Gastroesophageal sphincter (tissue), 3 donors: ENCODE results near the gene TSPAN7.

Experiments
- EP300 ChIP-seq: sonication (generic); formaldehyde crosslinking; IDR thresholded peaks from one replicate; pipeline ENCODE4 v1.6.1; 2017; ENCODE audit warnings: antibody characterized with exemption, mild to moderate bottlenecking
- POLR2A ChIP-seq, 2 donors: fragments of 450-650 bp; IDR thresholded peaks; one replicate each; pipeline ENCODE4 v1.6.1; 2017; ENCODE audit warnings: antibody characterized with exemption in 2 of 2, mild to moderate bottlenecking in 2 of 2, moderate library complexity in 1 of 2
- TF ChIP-seq, protein P1 (sequence below), 4 experiments: fragments of 200-600 bp in 2 of 4; fragments of 450-650 bp in 2 of 4; sonication (generic) in 1 of 4; IDR thresholded peaks; one replicate each; pipeline ENCODE4 v1.5.1; 2017 to 2019; ENCODE audit warnings: antibody characterized with exemption in 4 of 4, mild to moderate bottlenecking in 2 of 4, moderate library complexity in 2 of 4

DNA sequence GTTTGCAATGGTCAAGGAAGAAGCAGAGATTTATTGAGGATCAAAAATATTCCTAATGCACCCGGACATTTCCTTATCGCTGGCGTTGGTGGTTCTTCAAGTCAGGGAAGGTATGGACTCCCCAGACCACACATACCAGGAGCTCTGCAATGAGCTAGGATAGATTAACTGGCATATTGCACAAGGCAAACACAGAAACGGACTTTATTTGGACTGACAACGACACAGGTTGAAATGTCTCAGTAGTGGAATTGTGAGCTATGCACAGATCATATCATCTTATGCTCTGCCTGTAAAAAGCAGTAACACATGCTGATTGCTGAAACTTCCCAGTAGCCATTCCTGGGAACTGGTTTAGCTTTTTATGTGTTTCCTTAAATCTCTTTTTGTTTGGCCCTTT is 1.7 kb downstream of the TSPAN7 start:
- TF ChIP-seq, protein P1, sequence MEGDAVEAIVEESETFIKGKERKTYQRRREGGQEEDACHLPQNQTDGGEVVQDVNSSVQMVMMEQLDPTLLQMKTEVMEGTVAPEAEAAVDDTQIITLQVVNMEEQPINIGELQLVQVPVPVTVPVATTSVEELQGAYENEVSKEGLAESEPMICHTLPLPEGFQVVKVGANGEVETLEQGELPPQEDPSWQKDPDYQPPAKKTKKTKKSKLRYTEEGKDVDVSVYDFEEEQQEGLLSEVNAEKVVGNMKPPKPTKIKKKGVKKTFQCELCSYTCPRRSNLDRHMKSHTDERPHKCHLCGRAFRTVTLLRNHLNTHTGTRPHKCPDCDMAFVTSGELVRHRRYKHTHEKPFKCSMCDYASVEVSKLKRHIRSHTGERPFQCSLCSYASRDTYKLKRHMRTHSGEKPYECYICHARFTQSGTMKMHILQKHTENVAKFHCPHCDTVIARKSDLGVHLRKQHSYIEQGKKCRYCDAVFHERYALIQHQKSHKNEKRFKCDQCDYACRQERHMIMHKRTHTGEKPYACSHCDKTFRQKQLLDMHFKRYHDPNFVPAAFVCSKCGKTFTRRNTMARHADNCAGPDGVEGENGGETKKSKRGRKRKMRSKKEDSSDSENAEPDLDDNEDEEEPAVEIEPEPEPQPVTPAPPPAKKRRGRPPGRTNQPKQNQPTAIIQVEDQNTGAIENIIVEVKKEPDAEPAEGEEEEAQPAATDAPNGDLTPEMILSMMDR (IDR thresholded peaks at IDR 0.05): no peak
- TF ChIP-seq EP300: no peak
- no peak for TF ChIP-seq POLR2A (IDR thresholded peaks at IDR 0.05)
